T-helper 2 cell treated with Interferon-gamma antibody and Interleukin-4, amounts not matched to agents 100 ng/mL and 5 ng/mL, for 36 hours (primary cell): ENCODE data around the gene TRPC5OS. TPM values are rescaled to one million over a fixed set of nuclear protein-coding genes. Genes with fewer than 3 reads are reported as not detected.

Experiments used
- intact Hi-C: fragments of 100-400 bp; cut with micrococcal nuclease; formaldehyde crosslinking; loops from one replicate; pipeline ENCODE4 v1.15.1; 2023
- total RNA-seq: library from RNA; stranded (reverse); gene quantifications from 2 replicates; pipeline ENCODE4 v1.2.3, GENCODE V29; 2022

The TRPC5OS gene
- total RNA-seq, 1 donor from 2014 or later = not detected

GRCh38 chrX:111892375-111892774, 16.4 kb downstream of the TRPC5OS start:
- intact Hi-C loops = no loop called here

- intact Hi-C loops = no loop called here
Measured at GRCh38 chrX:111896148-111896547, 20.2 kb downstream of the TRPC5OS start.

DNA sequence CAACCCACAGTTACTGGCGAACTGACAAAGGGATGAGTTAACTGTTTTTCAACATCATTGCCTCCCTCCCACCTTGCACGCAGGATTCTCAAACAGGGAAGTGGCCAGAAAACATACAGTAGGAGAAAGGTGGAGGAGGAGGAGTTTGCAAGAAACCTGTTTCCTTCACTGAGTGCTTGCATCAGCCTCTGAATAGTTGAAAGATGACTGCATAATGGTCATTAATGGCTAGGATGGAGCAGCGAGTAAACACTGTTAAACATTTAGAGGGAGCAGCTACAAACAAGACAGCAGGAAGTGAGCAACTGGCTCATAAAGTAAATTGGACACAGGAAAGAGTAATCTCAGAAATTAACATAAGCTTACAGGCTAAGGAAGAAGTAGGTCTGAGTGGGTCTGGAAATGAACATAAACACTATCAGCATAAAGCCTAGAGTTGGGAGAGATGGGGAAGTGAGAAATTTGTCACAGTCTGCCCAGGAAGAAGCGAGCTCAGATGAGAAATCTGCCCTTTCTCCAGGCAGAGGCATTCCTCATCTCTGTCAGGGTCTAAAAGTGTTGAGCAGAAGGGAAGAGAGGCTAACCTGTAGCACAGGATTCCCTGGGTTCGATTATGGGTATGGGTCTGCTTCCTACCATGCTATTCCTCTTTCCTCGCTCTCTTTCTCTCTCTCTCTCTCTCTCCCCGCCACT, 38.6 kb downstream of the TRPC5OS start:
- intact Hi-C loops = no loop called here

GRCh38 chrX:111917591-111917990, 41.6 kb downstream of the TRPC5OS start:
- intact Hi-C loops = no loop called here

DNA sequence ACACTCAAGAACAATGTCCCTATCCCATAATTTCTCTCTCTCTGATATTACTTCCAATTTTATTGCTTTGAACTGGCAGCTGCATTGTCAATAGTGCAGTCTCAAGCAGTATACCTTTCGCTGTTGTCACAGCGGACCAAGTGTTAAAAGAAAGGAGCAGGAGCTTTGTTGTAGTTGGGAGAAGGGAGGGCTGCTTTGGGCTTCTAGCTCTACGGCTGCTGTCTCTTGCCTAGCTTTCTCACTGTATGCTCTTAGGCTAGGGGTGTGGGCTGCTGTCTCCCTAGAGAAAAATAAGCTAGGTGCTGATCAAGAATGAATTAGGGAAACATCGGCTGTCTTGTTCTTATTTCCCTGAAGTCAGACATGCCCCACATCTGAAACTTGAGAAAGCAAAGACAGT, 52.5 kb downstream of the TRPC5OS start:
- intact Hi-C loops = no loop called here

Other genes starting within 250 kb of the TRPC5OS start
- 42.2 and 49.0 TPM in 2 replicates for gene ALG13, start 195.0 kb upstream of the TRPC5OS start, total RNA-seq
- gene TRPC5, start 206.6 kb downstream of the TRPC5OS start, total RNA-seq = not detected in 2 replicates
- not detected in 2 replicates for gene RTL4, start 206.8 kb downstream of the TRPC5OS start, total RNA-seq